ENCODE results near the gene EBF3.

GRCh38 chr10:129860396-129860795 is 103.7 kb downstream of the EBF3 start:
- TF ChIP-seq CTCF (IDR thresholded peaks at IDR 0.05) = no peak
- TF ChIP-seq EP300 (IDR thresholded peaks at IDR 0.05) = no peak
- TF ChIP-seq POLR2A (IDR thresholded peaks at IDR 0.05) = no peak
